LNCaP clone FGC (cell line): ENCODE measurements around the gene TTLL5.

ENCODE experiments used
- DNase-seq: peaks from one replicate; pipeline ENCODE4 v3.0.0-alpha.2; 2011; ENCODE audit warnings: low read depth
- H3K4me3 ChIP-seq: 2 replicates; pipeline ENCODE4 v1.5.1; 2011; ENCODE audit warnings: mild to moderate bottlenecking, low read depth, low read length, control low read depth
- CTCF ChIP-seq: IDR thresholded peaks from 2 replicates; pipeline ENCODE4 v1.5.1; 2012; ENCODE audit warnings: mild to moderate bottlenecking; ENCODE audit not compliant: control insufficient read depth, insufficient read depth; ENCODE audit errors: extremely low read depth

TTLL5 gene

DNA sequence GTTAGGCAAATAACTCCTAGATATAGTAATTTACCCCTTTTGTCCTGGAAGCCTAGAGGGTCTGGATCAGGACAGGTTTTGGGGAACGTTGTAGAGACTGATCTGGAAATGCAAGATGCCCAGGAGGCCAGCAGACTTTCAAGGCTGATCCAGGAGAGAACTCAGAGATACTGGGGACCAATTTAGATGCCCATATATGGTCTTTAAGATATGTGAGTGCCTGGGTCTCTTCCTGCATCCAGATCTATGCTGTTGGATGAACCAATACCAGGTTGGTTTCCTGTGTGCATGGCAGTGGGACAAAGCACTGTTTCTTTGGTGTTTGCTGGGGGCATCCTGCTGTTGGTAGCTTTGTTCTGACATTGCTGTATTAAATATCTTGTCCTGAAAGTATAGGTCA lies 5.8 kb upstream of the TTLL5 start:
- no peak for TF ChIP-seq CTCF
- no peak for DNase-seq
- no peak overlapping the region for H3K4me3 ChIP-seq

GRCh38 chr14:75657331-75657730 lies 3.7 kb upstream of the TTLL5 start:
- TF ChIP-seq CTCF = no peak
- no peak for DNase-seq
- H3K4me3 ChIP-seq = no peak overlapping the region

- no peak overlapping the region for H3K4me3 ChIP-seq
- DNase-seq = no peak
- no peak for TF ChIP-seq CTCF
These were observed 2.1 kb upstream of the TTLL5 start for GRCh38 chr14:75658957-75659356.

- no peak for DNase-seq
- H3K4me3 ChIP-seq = peak overlapping the region; percentile 87
- TF ChIP-seq CTCF = no peak
These were observed 812 bp upstream of the TTLL5 start for GRCh38 chr14:75660238-75660629.

DNA sequence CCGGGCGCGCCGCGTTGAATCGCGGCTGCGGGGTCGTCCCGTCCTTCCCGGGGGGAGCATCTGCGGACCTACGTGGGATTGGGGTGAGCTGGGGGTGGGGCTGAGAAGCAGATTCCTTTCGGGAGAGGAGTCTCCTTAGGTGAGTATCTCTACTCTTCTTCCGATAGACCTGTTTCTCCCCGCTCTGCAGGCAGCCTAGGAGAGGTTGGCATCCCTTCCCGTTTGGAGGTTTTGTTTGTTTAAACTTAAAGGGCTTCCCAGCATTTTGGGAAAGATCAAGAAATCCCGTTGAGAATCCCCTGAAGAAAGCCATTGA lies 411 bp downstream of the TTLL5 start:
- no peak for TF ChIP-seq CTCF
- peak overlapping the region; percentile 87 for H3K4me3 ChIP-seq
- DNase-seq = no peak

- no peak for DNase-seq
- H3K4me3 ChIP-seq = no peak overlapping the region
- no peak for TF ChIP-seq CTCF
These were observed 1.9 kb downstream of the TTLL5 start for GRCh38 chr14:75662966-75663365.

DNA sequence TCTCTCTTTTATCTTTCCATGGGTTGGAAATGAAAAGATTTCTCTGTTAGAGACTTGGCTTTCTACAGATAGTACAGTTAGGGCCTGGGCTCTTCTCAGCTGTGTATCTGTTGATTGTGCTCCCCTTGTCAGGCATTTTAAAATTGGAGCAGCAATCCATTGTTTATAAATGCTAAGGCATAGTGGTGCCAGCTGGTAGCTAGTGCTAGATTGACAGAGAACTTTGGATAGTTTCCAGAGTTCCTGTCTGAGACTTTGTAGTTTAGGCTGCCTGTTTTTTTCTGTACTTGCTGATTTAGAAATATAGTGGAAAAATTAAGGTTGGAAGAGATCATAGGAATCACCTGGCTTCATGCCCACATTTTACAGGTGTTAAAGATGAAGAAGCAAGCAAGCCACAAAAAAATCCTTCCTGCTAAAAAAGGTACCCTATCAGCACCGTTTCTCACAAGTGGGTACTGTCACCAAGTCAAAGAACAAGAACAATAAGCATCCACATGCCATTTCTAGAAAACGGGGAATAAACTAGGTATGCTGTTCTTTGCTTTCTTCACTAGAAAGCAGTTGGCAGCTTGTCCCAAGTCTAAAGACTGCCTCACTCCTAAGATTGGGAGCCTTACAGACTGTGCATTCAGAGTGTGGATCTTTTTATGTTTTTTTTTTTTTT lies 6.2 kb downstream of the TTLL5 start:
- no peak for DNase-seq
- no peak for TF ChIP-seq CTCF
- H3K4me3 ChIP-seq = no peak overlapping the region
